ENCODE measurements around the gene GRID1.
"Not testable (repeated sequence)": the region's sequence is repeated elsewhere in the genome, so short reads cannot be mapped to it uniquely, and the experiment has no call there.

GRID1 gene

DNA sequence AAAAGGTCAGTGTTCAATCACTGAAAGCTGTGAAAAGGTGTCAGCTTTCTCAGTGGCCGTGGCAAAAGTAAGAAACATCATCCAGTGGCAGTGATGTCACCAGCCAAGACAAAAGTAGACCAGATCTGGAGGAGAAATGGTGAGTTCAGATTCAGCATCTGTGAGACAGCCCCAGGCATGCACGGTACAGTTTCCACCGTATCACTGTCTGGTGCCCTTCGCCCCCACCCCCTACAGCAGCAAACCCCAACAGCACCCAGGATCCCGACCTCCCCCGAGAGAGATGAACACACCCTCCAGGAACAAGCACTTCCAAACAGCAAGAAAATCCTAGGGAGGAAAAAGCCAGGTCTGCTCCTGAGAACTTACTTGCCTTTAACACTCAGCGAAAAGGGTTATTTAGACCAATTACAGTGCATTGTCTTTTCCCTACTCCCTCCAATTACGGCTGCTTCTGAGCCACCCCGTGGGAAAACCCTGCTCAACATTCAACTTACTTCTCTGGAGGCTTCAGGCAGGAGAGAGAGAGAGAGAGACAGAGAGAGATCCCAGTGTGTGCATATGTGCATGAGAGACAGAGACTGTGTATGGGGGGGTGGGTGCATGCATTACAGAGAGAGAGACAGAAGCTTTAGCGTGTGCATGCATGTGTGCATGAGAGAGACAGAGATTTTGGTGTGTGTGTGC, 189.6 kb downstream of the GRID1 start:
- TF ChIP-seq, protein P1, sequence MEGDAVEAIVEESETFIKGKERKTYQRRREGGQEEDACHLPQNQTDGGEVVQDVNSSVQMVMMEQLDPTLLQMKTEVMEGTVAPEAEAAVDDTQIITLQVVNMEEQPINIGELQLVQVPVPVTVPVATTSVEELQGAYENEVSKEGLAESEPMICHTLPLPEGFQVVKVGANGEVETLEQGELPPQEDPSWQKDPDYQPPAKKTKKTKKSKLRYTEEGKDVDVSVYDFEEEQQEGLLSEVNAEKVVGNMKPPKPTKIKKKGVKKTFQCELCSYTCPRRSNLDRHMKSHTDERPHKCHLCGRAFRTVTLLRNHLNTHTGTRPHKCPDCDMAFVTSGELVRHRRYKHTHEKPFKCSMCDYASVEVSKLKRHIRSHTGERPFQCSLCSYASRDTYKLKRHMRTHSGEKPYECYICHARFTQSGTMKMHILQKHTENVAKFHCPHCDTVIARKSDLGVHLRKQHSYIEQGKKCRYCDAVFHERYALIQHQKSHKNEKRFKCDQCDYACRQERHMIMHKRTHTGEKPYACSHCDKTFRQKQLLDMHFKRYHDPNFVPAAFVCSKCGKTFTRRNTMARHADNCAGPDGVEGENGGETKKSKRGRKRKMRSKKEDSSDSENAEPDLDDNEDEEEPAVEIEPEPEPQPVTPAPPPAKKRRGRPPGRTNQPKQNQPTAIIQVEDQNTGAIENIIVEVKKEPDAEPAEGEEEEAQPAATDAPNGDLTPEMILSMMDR (IDR thresholded peaks at IDR 0.05; ENCODE audit: poor library complexity, severe bottlenecking), result no peak
- Histone ChIP-seq H3K27ac (ENCODE audit: poor library complexity, severe bottlenecking) (no peak overlapping the region), H3K36me3 (ENCODE audit: low read depth) (no peaks in the 10 kb centered on the region), H3K4me1 (ENCODE audit: insufficient read depth, poor library complexity, severe bottlenecking) (no peaks in the 10 kb centered on the region), H3K9me3 (ENCODE audit: severe bottlenecking) (no peaks in the 10 kb centered on the region), H3K27me3 (ENCODE audit: insufficient read depth, poor library complexity, severe bottlenecking) (no peaks in the 10 kb centered on the region), H3K4me3 (ENCODE audit: severe bottlenecking) (no peak overlapping the region)
- no peak for DNase-seq (ENCODE audit: low spot score)
- no peak for ATAC-seq (ENCODE audit: low read depth)

DNA sequence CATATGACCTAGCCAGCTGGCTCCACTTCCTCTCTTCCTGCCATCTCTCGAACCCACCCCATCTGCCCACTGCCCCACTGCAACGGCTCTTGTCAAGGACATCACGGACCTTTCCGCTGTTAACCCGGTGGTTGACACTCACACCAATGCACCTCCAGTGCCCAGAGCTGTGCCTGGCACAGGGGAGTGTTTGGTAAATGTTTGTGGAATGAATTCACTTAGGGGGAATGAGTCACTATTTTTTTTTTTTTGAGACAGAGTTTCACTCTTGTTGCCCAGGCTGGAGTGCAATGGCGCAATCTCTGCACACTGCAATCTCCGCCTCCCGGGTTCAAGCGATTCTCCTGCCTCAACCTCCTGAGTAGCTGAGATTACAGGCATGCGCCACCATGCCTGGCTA, 191.1 kb downstream of the GRID1 start:
- not testable (repeated sequence) for H3K9me3 ChIP-seq (ENCODE audit: severe bottlenecking); H3K27ac ChIP-seq (ENCODE audit: poor library complexity, severe bottlenecking); ATAC-seq (ENCODE audit: low read depth); H3K27me3 ChIP-seq (ENCODE audit: insufficient read depth, poor library complexity, severe bottlenecking); H3K4me3 ChIP-seq (ENCODE audit: severe bottlenecking); H3K36me3 ChIP-seq (ENCODE audit: low read depth); H3K4me1 ChIP-seq (ENCODE audit: insufficient read depth, poor library complexity, severe bottlenecking)
- peak; percentile 22 for DNase-seq (ENCODE audit: low spot score)

- Histone ChIP-seq H3K4me1 (ENCODE audit: insufficient read depth, poor library complexity, severe bottlenecking) (no peaks in the 10 kb centered on the region), H3K27ac (ENCODE audit: poor library complexity, severe bottlenecking) (no peak overlapping the region), H3K27me3 (ENCODE audit: insufficient read depth, poor library complexity, severe bottlenecking) (no peaks in the 10 kb centered on the region), H3K36me3 (ENCODE audit: low read depth) (no peaks in the 10 kb centered on the region), H3K9me3 (ENCODE audit: severe bottlenecking) (no peaks in the 10 kb centered on the region), H3K4me3 (ENCODE audit: severe bottlenecking) (no peak overlapping the region)
- DNase-seq (ENCODE audit: low spot score) (no peak), ATAC-seq (ENCODE audit: low read depth) (0 out of 3 replicates have a peak, but pooled peaks have one; percentile 29)
- TF ChIP-seq, protein P1 (IDR thresholded peaks at IDR 0.05; ENCODE audit: poor library complexity, severe bottlenecking), result no peak
Observed at GRCh38 chr10:86172301-86172700, 194.3 kb downstream of the GRID1 start.

- no peaks in the 10 kb centered on the region for H3K4me1 ChIP-seq (ENCODE audit: insufficient read depth, poor library complexity, severe bottlenecking)
- no peak overlapping the region for H3K27ac ChIP-seq (ENCODE audit: poor library complexity, severe bottlenecking)
- no peak overlapping the region for H3K4me3 ChIP-seq (ENCODE audit: severe bottlenecking)
- no peaks in the 10 kb centered on the region for H3K36me3 ChIP-seq (ENCODE audit: low read depth)
- no peaks in the 10 kb centered on the region for H3K9me3 ChIP-seq (ENCODE audit: severe bottlenecking)
- DNase-seq (ENCODE audit: low spot score), result no peak
- ATAC-seq (ENCODE audit: low read depth), result no peak
- TF ChIP-seq, protein P1 (IDR thresholded peaks at IDR 0.05; ENCODE audit: poor library complexity, severe bottlenecking), result no peak
- no peaks in the 10 kb centered on the region for H3K27me3 ChIP-seq (ENCODE audit: insufficient read depth, poor library complexity, severe bottlenecking)
Observed at GRCh38 chr10:86170255-86171108, 196.1 kb downstream of the GRID1 start.

- H3K4me1 ChIP-seq (ENCODE audit: insufficient read depth, poor library complexity, severe bottlenecking), result no peaks in the 10 kb centered on the region
- no peaks in the 10 kb centered on the region for H3K36me3 ChIP-seq (ENCODE audit: low read depth)
- ATAC-seq (ENCODE audit: low read depth) (no peak), DNase-seq (ENCODE audit: low spot score) (no peak)
- H3K27me3 ChIP-seq (ENCODE audit: insufficient read depth, poor library complexity, severe bottlenecking), result no peaks in the 10 kb centered on the region
- TF ChIP-seq, protein P1 (IDR thresholded peaks at IDR 0.05; ENCODE audit: poor library complexity, severe bottlenecking), result no peak
- no peak overlapping the region for H3K4me3 ChIP-seq (ENCODE audit: severe bottlenecking)
- no peak overlapping the region for H3K27ac ChIP-seq (ENCODE audit: poor library complexity, severe bottlenecking)
- no peaks in the 10 kb centered on the region for H3K9me3 ChIP-seq (ENCODE audit: severe bottlenecking)
Observed at GRCh38 chr10:86169506-86170254, 196.9 kb downstream of the GRID1 start.
